GM23248 (cell line): ENCODE measurements around the gene LSP1. TPM values are rescaled to one million over a fixed set of nuclear protein-coding genes. Genes with fewer than 3 reads are reported as not detected.
A peak's percentile ranks its signal among the peaks of the same experiment; 100 is the strongest.

Source experiments
- DNase-seq: peaks from one replicate; pipeline ENCODE4 v3.0.0-alpha.2; 2015
- H2AFZ ChIP-seq: fragments of 200-600 bp; sonication (generic); 2 replicates; pipeline ENCODE4 v1.6.1; 2016; ENCODE audit warnings: antibody characterized with exemption
- H3F3A ChIP-seq: fragments of 200-600 bp; sonication (generic); 2 replicates; pipeline ENCODE4 v1.6.1; 2016; ENCODE audit warnings: mild to moderate bottlenecking, antibody characterized with exemption, mixed run types; ENCODE audit not compliant: insufficient read depth
- H3K27ac ChIP-seq: fragments of 200-600 bp; sonication (generic); 2 replicates; pipeline ENCODE4 v1.5.1; 2016; ENCODE audit warnings: mild to moderate bottlenecking
- H3K27me3 ChIP-seq: fragments of 200-600 bp; sonication (generic); replicated peaks from 2 replicates; pipeline ENCODE4 v1.6.1; 2016; ENCODE audit warnings: mild to moderate bottlenecking; ENCODE audit not compliant: insufficient read depth
- H3K36me3 ChIP-seq: fragments of 200-600 bp; sonication (generic); 2 replicates; pipeline ENCODE4 v1.6.1; 2016; ENCODE audit warnings: low read depth, mild to moderate bottlenecking
- H3K4me1 ChIP-seq: fragments of 200-600 bp; sonication (generic); 2 replicates; pipeline ENCODE4 v1.6.1; 2016; ENCODE audit warnings: mild to moderate bottlenecking; ENCODE audit not compliant: insufficient read depth
- H3K4me2 ChIP-seq: fragments of 200-600 bp; sonication (generic); one replicate; pipeline ENCODE4 v1.6.1; 2016; ENCODE audit warnings: mild to moderate bottlenecking; ENCODE audit not compliant: unreplicated experiment
- H3K4me3 ChIP-seq: fragments of 200-600 bp; sonication (generic); 2 replicates; pipeline ENCODE4 v1.5.1; 2016; ENCODE audit warnings: mild to moderate bottlenecking
- H3K79me2 ChIP-seq: fragments of 200-600 bp; sonication (generic); 2 replicates; pipeline ENCODE4 v1.6.1; 2016; ENCODE audit warnings: mild to moderate bottlenecking; ENCODE audit not compliant: insufficient read depth
- H3K9ac ChIP-seq: fragments of 200-600 bp; sonication (generic); 2 replicates; pipeline ENCODE4 v1.6.1; 2016; ENCODE audit warnings: mild to moderate bottlenecking
- H3K9me2 ChIP-seq: fragments of 200-600 bp; sonication (generic); 2 replicates; pipeline ENCODE4 v1.6.1; 2016; ENCODE audit warnings: mixed run types, mild to moderate bottlenecking, moderate library complexity; ENCODE audit not compliant: insufficient read depth
- H3K9me3 ChIP-seq: fragments of 200-600 bp; sonication (generic); one replicate; pipeline ENCODE4 v1.6.1; 2017; ENCODE audit warnings: low read depth
- H4K20me1 ChIP-seq: fragments of 200-600 bp; sonication (generic); 2 replicates; pipeline ENCODE4 v1.6.0; 2016; ENCODE audit not compliant: insufficient read depth
- EZH2 ChIP-seq: fragments of 200-600 bp; sonication (generic); IDR thresholded peaks from 2 replicates; pipeline ENCODE4 v1.6.1; 2018; ENCODE audit warnings: antibody characterized with exemption, mild to moderate bottlenecking; ENCODE audit not compliant: insufficient read depth, poor library complexity, severe bottlenecking
- EZH2phosphoT487 ChIP-seq: fragments of 200-600 bp; sonication (generic); IDR thresholded peaks from 2 replicates; pipeline ENCODE4 v1.6.1; 2018; ENCODE audit warnings: antibody characterized with exemption, moderate library complexity, mild to moderate bottlenecking, low read depth; ENCODE audit not compliant: insufficient read depth
- WGBS, 2 experiments: methylation state at CpG; one replicate each; pipeline ENCODE4 v1.1.6; 2015 to 2017; ENCODE audit warnings: low lambda C conversion rate in 2 of 2, low coverage in 1 of 2; ENCODE audit errors: missing lambda C conversion rate in 2 of 2; 5-methylcytosine and 5-hydroxymethylcytosine counted together
- in situ Hi-C: fragments of 300-500 bp; cut with MboI; formaldehyde crosslinking; loops from 2 replicates; pipeline ENCODE4 v1.15.0; 2020
- polyA plus RNA-seq: library from polyadenylated mRNA; unstranded; fragments of >200 nt; fragmentation: Nextera tagmentation; extraction: Ambion mirVana; gene quantifications from 2 replicates; pipeline ENCODE4 v1.2.1, GENCODE V29; 2016
- total RNA-seq: library from RNA; depleted of rRNA; stranded (reverse); fragments of >200 nt; shearing (Covaris generic); gene quantifications from 2 replicates; pipeline ENCODE4 v1.2.3, GENCODE V29; 2014

Gene LSP1
- total and polyA plus RNA-seq, 2 experiments from 2014 or later = 0.36 TPM; not detected in 1

DNA sequence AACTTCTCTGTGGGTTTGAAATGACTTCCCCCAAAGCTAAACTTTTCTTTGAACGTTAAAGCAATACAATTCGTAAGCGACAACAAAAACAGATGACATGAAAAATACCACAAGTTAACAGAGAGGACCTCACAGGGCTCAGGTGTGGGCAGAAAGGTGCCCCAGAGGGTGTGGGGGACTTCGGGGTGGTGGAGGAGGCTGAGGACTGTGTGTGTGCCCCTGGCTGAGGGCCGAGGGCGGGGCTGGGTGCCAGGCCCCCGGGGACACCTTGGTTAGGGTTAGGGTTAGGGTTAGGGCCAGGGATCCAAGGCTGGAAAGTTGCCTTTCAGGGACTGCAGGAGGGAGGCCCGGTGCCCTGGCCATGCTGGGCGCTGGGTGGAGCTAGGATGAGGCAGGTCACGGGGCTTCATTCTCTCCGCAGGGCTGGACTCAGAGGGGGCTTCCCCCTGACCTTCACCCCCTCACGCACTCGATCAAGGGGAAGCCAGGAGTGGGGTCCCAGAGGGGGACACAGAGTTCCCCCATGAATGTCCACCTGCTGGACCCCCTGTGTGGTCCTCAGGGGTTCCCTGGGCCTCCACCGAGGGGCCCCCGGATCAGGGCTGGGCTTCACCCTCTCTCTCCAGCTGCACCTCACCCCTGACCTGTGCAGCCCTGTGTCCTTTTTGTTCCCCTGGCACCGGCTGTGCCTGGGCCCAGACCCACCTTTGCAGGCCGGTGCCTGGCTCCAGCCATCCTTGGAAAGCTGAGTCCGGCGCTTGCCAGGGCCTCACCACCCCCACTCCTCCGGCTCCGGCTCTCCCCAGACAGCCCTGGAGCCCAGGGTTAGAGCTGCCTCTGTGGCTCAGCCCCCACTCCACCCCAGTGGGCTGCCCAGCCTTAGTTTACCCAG lies 7.1 kb upstream of the LSP1 start:
- no peaks in the 10 kb centered on the region for H3K9me3 ChIP-seq
- H3F3A ChIP-seq = no peaks in the 10 kb centered on the region
- no peak overlapping the region for H2AFZ ChIP-seq
- H3K4me1 ChIP-seq = no peaks in the 10 kb centered on the region
- H3K79me2 ChIP-seq = no peaks in the 10 kb centered on the region
- no peaks in the 10 kb centered on the region for H3K9me2 ChIP-seq
- in situ Hi-C loops = no loop called here
- 65% methylated on average over 18 to 20 of the region's 21 CpGs for WGBS, 2 experiments
- no peak for DNase-seq
- H3K9ac ChIP-seq = no peak overlapping the region
- H3K27ac ChIP-seq = no peak overlapping the region
- no peak overlapping the region for H3K4me2 ChIP-seq
- no peaks in the 10 kb centered on the region for H3K36me3 ChIP-seq
- TF ChIP-seq EZH2phosphoT487 (no peak), EZH2 (no peak)
- no peak overlapping the region for H3K4me3 ChIP-seq
- H4K20me1 ChIP-seq = no peaks in the 10 kb centered on the region
- no peaks in the 10 kb centered on the region; the same call in 1 of the 2 replicates for H3K27me3 ChIP-seq

DNA sequence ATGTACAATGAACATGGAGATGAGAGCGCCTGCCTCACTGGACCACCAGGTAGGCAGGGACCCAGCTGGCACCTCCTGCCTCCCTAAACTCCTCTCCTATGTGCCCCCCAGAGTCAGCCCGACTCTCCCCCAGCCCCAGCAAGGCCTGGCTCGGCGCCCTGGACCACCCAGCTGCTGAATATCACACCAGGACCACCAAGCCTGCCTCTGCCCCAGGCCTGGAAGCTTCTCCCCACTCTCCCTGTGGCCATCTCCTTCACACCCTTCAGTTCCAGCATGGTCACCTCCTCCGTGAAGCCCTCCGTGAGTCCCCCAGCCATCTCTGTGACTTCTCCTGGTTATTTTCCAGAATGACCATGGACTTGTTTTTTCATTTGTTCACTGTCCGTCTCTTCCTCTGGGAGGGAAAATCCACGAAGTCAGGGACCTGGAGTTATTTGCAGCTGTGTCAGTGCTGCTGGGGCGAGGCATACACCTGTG lies 6.4 kb upstream of the LSP1 start:
- in situ Hi-C loops = no loop called here
- DNase-seq = no peak
- whole genome bisulfite sequencing, 2 experiments = 65 to 67% methylated on average over 9 of the region's 9 CpGs
- Histone ChIP-seq H4K20me1 (no peaks in the 10 kb centered on the region), H3K9me3 (no peaks in the 10 kb centered on the region), H2AFZ (no peak overlapping the region), H3K36me3 (no peaks in the 10 kb centered on the region), H3K4me3 (no peak overlapping the region), H3K4me2 (no peak overlapping the region), H3K27me3 (no peaks in the 10 kb centered on the region; the same call in 1 of the 2 replicates), H3K9ac (no peak overlapping the region), H3K79me2 (no peaks in the 10 kb centered on the region), H3K9me2 (no peaks in the 10 kb centered on the region), H3K4me1 (no peaks in the 10 kb centered on the region), H3K27ac (no peak overlapping the region), H3F3A (no peaks in the 10 kb centered on the region)
- TF ChIP-seq EZH2phosphoT487 (no peak), EZH2 (no peak)

DNA sequence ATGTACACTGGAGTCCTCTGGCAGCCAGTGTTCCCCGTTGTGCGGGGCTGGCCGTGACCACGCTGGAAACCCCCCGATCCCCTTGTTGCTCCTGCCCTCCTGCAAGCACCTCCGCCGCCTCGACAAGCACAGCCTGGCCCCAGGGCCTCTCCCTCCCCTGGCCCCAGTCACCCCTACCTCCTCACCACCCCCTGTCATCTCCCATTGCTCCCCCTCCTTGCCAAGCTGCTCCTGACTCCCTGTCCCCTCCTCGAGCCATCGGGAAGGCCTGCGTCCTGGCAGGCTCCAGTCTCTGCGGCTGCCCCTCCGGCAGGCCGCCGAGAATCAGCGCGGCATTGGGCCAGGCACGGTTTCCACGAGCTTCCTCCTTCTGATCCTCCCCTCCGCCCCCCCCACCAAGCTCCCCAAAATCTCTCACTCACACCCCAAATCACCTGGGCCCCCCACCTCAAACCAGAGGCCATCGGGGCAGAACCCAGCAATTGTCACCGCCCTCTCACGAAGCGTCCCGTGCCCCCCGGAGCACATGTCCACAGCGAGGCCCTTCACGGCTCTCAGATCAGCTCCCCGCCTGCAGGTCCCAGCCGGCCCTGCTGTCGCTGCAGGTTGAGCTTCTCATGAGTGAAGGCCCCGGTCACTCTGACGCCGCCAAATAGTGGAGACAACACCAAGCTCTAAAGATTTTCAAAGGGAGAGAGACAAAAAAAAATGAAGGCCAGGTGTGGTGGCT lies 5.7 kb upstream of the LSP1 start:
- Histone ChIP-seq H2AFZ (no peak overlapping the region), H3K4me2 (no peak overlapping the region), H3K9ac (no peak overlapping the region), H3F3A (no peaks in the 10 kb centered on the region), H3K4me3 (no peak overlapping the region), H3K79me2 (no peaks in the 10 kb centered on the region), H3K27me3 (no peaks in the 10 kb centered on the region; the same call in 1 of the 2 replicates), H3K9me2 (no peaks in the 10 kb centered on the region), H3K9me3 (no peaks in the 10 kb centered on the region), H3K36me3 (no peaks in the 10 kb centered on the region), H4K20me1 (no peaks in the 10 kb centered on the region), H3K27ac (no peak overlapping the region), H3K4me1 (no peaks in the 10 kb centered on the region)
- in situ Hi-C loops = no loop called here
- no peak for DNase-seq
- 87 to 89% methylated on average over 20 to 34 of the region's 34 CpGs for WGBS, 2 experiments
- TF ChIP-seq EZH2 (no peak), EZH2phosphoT487 (no peak)

DNA sequence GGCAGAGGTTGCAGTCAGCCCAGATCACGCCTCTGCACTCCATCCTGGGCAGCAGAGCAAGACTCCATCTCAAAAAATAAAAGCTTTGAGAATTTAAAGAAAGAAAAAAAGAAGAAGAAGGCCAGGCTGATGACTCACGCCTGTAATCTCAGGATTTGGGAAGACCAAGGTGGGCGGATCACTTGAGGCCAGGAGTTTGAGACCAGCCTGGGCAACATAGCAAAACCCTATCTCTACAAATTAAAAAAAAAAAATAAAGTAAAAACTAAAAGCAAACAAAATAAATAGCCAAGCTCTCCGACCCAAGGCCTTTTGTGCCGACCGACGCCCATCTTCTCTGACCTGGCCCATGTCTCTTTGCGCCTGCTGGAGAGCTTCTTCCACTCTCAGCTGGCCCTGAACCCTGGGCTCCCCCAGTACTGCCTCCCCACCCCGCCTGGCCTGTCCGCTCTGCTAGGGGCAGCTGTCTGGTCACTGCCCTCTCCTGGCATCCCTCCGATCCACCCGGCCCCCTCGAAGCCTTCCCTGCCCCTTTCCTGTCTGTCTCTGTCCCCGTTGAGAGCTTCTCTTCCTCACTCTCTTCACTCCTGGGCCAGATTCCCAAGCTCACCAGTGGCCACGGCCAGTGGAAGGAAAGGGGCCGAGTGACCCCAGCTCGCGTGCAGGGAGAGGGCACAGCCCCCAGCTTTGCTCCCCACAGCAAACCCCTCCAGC lies 4.8 kb upstream of the LSP1 start:
- DNase-seq = peak; percentile 35
- in situ Hi-C loops = no loop called here
- 62 to 65% methylated on average over 18 of the region's 18 CpGs for WGBS, 2 experiments

More for the DNA sequence above, 4.8 kb upstream of the LSP1 start:
- H3K36me3 ChIP-seq = no peaks in the 10 kb centered on the region
- H3K27me3 ChIP-seq = no peaks in the 10 kb centered on the region; the same call in 1 of the 2 replicates
- no peak overlapping the region for H3K4me2 ChIP-seq
- H3K79me2 ChIP-seq = no peaks in the 10 kb centered on the region
- no peaks in the 10 kb centered on the region for H4K20me1 ChIP-seq
- H2AFZ ChIP-seq = no peak overlapping the region
- no peaks in the 10 kb centered on the region for H3F3A ChIP-seq
- TF ChIP-seq EZH2phosphoT487 = no peak
- TF ChIP-seq EZH2 = no peak
- H3K9ac ChIP-seq = no peak overlapping the region
- no peaks in the 10 kb centered on the region for H3K9me2 ChIP-seq
- no peaks in the 10 kb centered on the region for H3K9me3 ChIP-seq
- H3K4me1 ChIP-seq = no peaks in the 10 kb centered on the region
- H3K4me3 ChIP-seq = no peak overlapping the region
- no peak overlapping the region for H3K27ac ChIP-seq
